ENCODE results near the gene ACBD6. TPM values are rescaled to one million over a fixed set of nuclear protein-coding genes. Genes with fewer than 3 reads are reported as not detected.

ACBD6 gene
- total RNA-seq, 1 experiment from 2014 or later, result 74.0 TPM

DNA sequence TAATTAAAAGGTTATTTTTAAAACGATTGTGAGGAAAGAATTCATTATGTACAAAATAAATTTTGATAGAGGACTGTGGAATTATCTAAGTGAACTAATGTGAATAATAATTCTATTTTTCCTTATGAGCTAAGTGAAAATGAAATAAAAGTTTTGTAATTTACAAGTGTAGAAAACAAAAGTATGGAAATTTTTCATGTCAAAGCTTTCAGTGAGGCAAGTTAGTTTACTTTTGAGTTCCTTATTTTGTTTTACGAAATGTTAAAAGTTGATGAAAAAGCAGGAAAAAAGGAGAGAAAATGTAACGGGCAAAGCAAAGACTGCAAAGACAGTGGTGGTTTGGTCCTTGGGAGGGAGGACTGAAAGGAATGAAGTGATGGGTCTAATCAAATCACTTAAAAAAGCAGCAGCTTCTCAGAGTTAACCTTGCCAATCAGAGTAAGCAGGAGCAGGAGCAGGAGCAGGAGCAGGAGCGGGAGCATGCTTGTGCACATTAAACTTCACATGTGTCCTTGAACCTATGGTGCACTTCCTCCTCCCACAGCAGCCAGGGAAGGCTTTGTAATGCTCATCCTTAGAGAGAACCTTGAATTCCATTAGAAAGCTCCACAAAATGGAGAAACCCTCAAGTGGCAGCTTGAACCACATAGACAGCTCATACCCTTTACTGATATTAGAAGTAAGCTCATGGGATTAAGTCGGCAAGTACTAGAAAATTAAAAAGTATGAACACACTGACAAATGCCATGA lies 139.0 kb downstream of the ACBD6 start:
- Histone ChIP-seq H3K9ac (ENCODE audit: low read length) (no peak overlapping the region), H2AFZ (ENCODE audit: low read length) (no peak overlapping the region), H3K4me1 (ENCODE audit: low read length) (peaks cover 53% of the 10 kb centered on the region), H3K36me3 (ENCODE audit: insufficient read depth, low read length) (no peaks in the 10 kb centered on the region), H3K9me3 (ENCODE audit: low read length) (no peaks in the 10 kb centered on the region), H4K20me1 (ENCODE audit: insufficient read depth, low read depth, low read length) (no peaks in the 10 kb centered on the region), H3K9me2 (replicated peaks; ENCODE audit: insufficient read depth, low read length) (no peaks in the 10 kb centered on the region), H3K4me3 (ENCODE audit: low read length) (no peak overlapping the region), H3K79me2 (ENCODE audit: low read length) (peaks cover 48% of the 10 kb centered on the region), H3K27ac (ENCODE audit: low read length) (no peak overlapping the region), H3K4me2 (ENCODE audit: low read depth, low read length, poor library complexity, severe bottlenecking) (no peak overlapping the region), H3K27me3 (ENCODE audit: low read length) (no peaks in the 10 kb centered on the region)
- DNase-seq, result no peak

GRCh38 chr1:180360333-180361075 lies 141.9 kb downstream of the ACBD6 start:
- H3K9me3 ChIP-seq (ENCODE audit: low read length), result no peaks in the 10 kb centered on the region
- H3K9me2 ChIP-seq (replicated peaks; ENCODE audit: insufficient read depth, low read length), result no peaks in the 10 kb centered on the region
- H3K4me3 ChIP-seq (ENCODE audit: low read length), result no peak overlapping the region
- H3K36me3 ChIP-seq (ENCODE audit: insufficient read depth, low read length), result no peaks in the 10 kb centered on the region
- peak overlapping the region; percentile 81 for H3K27ac ChIP-seq (ENCODE audit: low read length)
- no peak for DNase-seq
- peaks cover 54% of the 10 kb centered on the region for H3K79me2 ChIP-seq (ENCODE audit: low read length)
- H3K27me3 ChIP-seq (ENCODE audit: low read length), result no peaks in the 10 kb centered on the region
- H2AFZ ChIP-seq (ENCODE audit: low read length), result no peak overlapping the region
- no peaks in the 10 kb centered on the region for H4K20me1 ChIP-seq (ENCODE audit: insufficient read depth, low read depth, low read length)
- H3K9ac ChIP-seq (ENCODE audit: low read length), result peak overlapping the region; percentile 14; the same call in 1 of the 2 replicates
- H3K4me2 ChIP-seq (ENCODE audit: low read depth, low read length, poor library complexity, severe bottlenecking), result peak overlapping the region; percentile 68
- peaks cover 60% of the 10 kb centered on the region for H3K4me1 ChIP-seq (ENCODE audit: low read length)

DNA sequence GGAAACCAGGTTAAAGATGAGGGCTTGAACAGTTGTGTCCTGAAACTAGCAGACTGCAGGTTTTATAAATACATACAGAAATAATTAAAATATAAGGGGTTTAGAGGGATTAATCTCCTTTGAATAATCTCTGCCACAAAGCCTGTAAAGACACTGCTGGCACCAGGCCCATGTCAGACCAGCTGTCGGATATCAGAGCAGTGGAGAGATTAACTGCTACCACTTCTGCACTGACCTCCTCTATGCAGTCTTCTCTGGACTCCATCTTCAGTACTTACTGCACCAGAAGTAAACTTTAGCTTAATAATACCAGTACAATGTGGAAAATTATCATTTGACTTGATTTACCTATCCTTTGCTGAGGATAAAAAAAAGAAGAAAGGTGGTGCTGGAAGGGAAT lies 143.7 kb downstream of the ACBD6 start:
- Histone ChIP-seq H3K4me3 (ENCODE audit: low read length) (peak overlapping the region; percentile 4), H3K4me1 (ENCODE audit: low read length) (peaks cover 57% of the 10 kb centered on the region), H3K4me2 (ENCODE audit: low read depth, low read length, poor library complexity, severe bottlenecking) (peak overlapping the region; percentile 68), H2AFZ (ENCODE audit: low read length) (no peak overlapping the region), H3K9me2 (replicated peaks; ENCODE audit: insufficient read depth, low read length) (no peaks in the 10 kb centered on the region), H3K9me3 (ENCODE audit: low read length) (no peaks in the 10 kb centered on the region), H4K20me1 (ENCODE audit: insufficient read depth, low read depth, low read length) (no peaks in the 10 kb centered on the region), H3K27ac (ENCODE audit: low read length) (peak overlapping the region; percentile 81), H3K36me3 (ENCODE audit: insufficient read depth, low read length) (no peaks in the 10 kb centered on the region), H3K79me2 (ENCODE audit: low read length) (peaks cover 66% of the 10 kb centered on the region), H3K9ac (ENCODE audit: low read length) (peak overlapping the region; percentile 25), H3K27me3 (ENCODE audit: low read length) (no peaks in the 10 kb centered on the region)
- DNase-seq, result peak; percentile 77

- no peak for DNase-seq
- H3K27ac ChIP-seq (ENCODE audit: low read length), result no peak overlapping the region
- no peaks in the 10 kb centered on the region for H3K36me3 ChIP-seq (ENCODE audit: insufficient read depth, low read length)
- H3K79me2 ChIP-seq (ENCODE audit: low read length), result peaks cover 44% of the 10 kb centered on the region
- H4K20me1 ChIP-seq (ENCODE audit: insufficient read depth, low read depth, low read length), result no peaks in the 10 kb centered on the region
- no peak overlapping the region for H3K9ac ChIP-seq (ENCODE audit: low read length)
- H3K4me3 ChIP-seq (ENCODE audit: low read length), result no peak overlapping the region
- no peaks in the 10 kb centered on the region for H3K27me3 ChIP-seq (ENCODE audit: low read length)
- no peak overlapping the region for H3K4me2 ChIP-seq (ENCODE audit: low read depth, low read length, poor library complexity, severe bottlenecking)
- no peak overlapping the region for H2AFZ ChIP-seq (ENCODE audit: low read length)
- no peaks in the 10 kb centered on the region for H3K9me3 ChIP-seq (ENCODE audit: low read length)
- H3K9me2 ChIP-seq (replicated peaks; ENCODE audit: insufficient read depth, low read length), result no peaks in the 10 kb centered on the region
- H3K4me1 ChIP-seq (ENCODE audit: low read length), result peaks cover 16% of the 10 kb centered on the region
Observed at GRCh38 chr1:180353945-180354344, 148.4 kb downstream of the ACBD6 start.

GRCh38 chr1:180352588-180352987 lies 149.8 kb downstream of the ACBD6 start:
- Histone ChIP-seq H3K4me1 (ENCODE audit: low read length) (peaks cover 7% of the 10 kb centered on the region), H3K4me3 (ENCODE audit: low read length) (no peak overlapping the region), H3K9me3 (ENCODE audit: low read length) (no peaks in the 10 kb centered on the region), H2AFZ (ENCODE audit: low read length) (no peak overlapping the region), H3K27ac (ENCODE audit: low read length) (no peak overlapping the region), H3K36me3 (ENCODE audit: insufficient read depth, low read length) (no peaks in the 10 kb centered on the region), H3K9ac (ENCODE audit: low read length) (no peak overlapping the region), H3K9me2 (replicated peaks; ENCODE audit: insufficient read depth, low read length) (no peaks in the 10 kb centered on the region), H3K4me2 (ENCODE audit: low read depth, low read length, poor library complexity, severe bottlenecking) (no peak overlapping the region), H4K20me1 (ENCODE audit: insufficient read depth, low read depth, low read length) (no peaks in the 10 kb centered on the region), H3K27me3 (ENCODE audit: low read length) (no peaks in the 10 kb centered on the region), H3K79me2 (ENCODE audit: low read length) (peaks cover 43% of the 10 kb centered on the region)
- DNase-seq, result no peak

DNA sequence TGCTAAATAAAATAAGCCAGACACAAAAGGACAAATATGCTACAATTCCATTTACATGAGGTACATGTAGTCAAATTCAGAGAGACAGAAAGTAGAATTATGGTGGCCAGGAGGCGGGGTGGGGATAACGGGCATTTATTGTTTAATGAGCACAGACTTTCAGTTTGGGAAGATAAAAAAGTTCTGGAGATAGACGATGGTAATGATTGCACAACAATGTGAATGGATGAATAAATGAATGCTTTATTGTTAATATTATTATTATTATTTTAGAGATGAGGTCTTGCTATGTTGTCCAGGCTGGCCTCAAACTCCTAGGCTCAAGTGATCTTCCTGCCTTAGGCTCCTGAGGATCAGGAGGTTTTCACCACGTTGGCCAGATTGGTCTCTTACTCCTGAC lies 150.4 kb downstream of the ACBD6 start:
- Histone ChIP-seq H3K9ac (ENCODE audit: low read length) (no peak overlapping the region), H3K9me3 (ENCODE audit: low read length) (no peaks in the 10 kb centered on the region), H3K36me3 (ENCODE audit: insufficient read depth, low read length) (no peaks in the 10 kb centered on the region), H3K9me2 (replicated peaks; ENCODE audit: insufficient read depth, low read length) (no peaks in the 10 kb centered on the region), H2AFZ (ENCODE audit: low read length) (no peak overlapping the region), H4K20me1 (ENCODE audit: insufficient read depth, low read depth, low read length) (no peaks in the 10 kb centered on the region), H3K4me1 (ENCODE audit: low read length) (peaks cover 7% of the 10 kb centered on the region), H3K79me2 (ENCODE audit: low read length) (peaks cover 44% of the 10 kb centered on the region), H3K4me3 (ENCODE audit: low read length) (no peak overlapping the region), H3K27ac (ENCODE audit: low read length) (no peak overlapping the region), H3K27me3 (ENCODE audit: low read length) (no peaks in the 10 kb centered on the region), H3K4me2 (ENCODE audit: low read depth, low read length, poor library complexity, severe bottlenecking) (no peak overlapping the region)
- DNase-seq, result no peak

GRCh38 chr1:180345148-180345547 lies 157.2 kb downstream of the ACBD6 start:
- H3K36me3 ChIP-seq (ENCODE audit: insufficient read depth, low read length), result no peaks in the 10 kb centered on the region
- peak overlapping the region; percentile 6 for H3K9ac ChIP-seq (ENCODE audit: low read length)
- peaks cover 46% of the 10 kb centered on the region for H3K4me1 ChIP-seq (ENCODE audit: low read length)
- no peaks in the 10 kb centered on the region for H3K9me3 ChIP-seq (ENCODE audit: low read length)
- no peaks in the 10 kb centered on the region for H4K20me1 ChIP-seq (ENCODE audit: insufficient read depth, low read depth, low read length)
- no peaks in the 10 kb centered on the region for H3K9me2 ChIP-seq (replicated peaks; ENCODE audit: insufficient read depth, low read length)
- peak overlapping the region; percentile 30; the same call in 1 of the 2 replicates for H3K4me3 ChIP-seq (ENCODE audit: low read length)
- H3K79me2 ChIP-seq (ENCODE audit: low read length), result peaks cover 44% of the 10 kb centered on the region
- H3K4me2 ChIP-seq (ENCODE audit: low read depth, low read length, poor library complexity, severe bottlenecking), result peak overlapping the region; percentile 68
- DNase-seq, result peak; percentile 67
- H2AFZ ChIP-seq (ENCODE audit: low read length), result no peak overlapping the region
- no peaks in the 10 kb centered on the region for H3K27me3 ChIP-seq (ENCODE audit: low read length)
- H3K27ac ChIP-seq (ENCODE audit: low read length), result peak overlapping the region; percentile 95

Measured in Karpas-422 (cell line).